Transverse colon (tissue), 4 donors: ENCODE data around the gene CTRL.

Source experiments
- EP300 ChIP-seq: sonication (generic); formaldehyde crosslinking; IDR thresholded peaks from one replicate; pipeline ENCODE4 v1.6.1; 2017; ENCODE audit warnings: antibody characterized with exemption, low read depth
- POLR2A ChIP-seq: fragments of 450-650 bp; IDR thresholded peaks from one replicate; pipeline ENCODE4 v1.6.1; 2016; ENCODE audit warnings: antibody characterized with exemption, mild to moderate bottlenecking, moderate library complexity
- POLR2AphosphoS5 ChIP-seq, 3 donors: sonication (generic); formaldehyde crosslinking; IDR thresholded peaks; one replicate each; pipeline ENCODE4 v1.6.1; 2016; ENCODE audit warnings: antibody characterized with exemption in 3 of 3
- TF ChIP-seq, protein P1 (sequence below), 5 experiments: fragments of 200-600 bp in 3 of 5; fragments of 450-650 bp in 2 of 5; sonication (generic) in 3 of 5; IDR thresholded peaks; 1 replicate in 2 of 5; 2 replicates in 3 of 5; pipeline ENCODE4 v1.5.1; 2016 to 2017; ENCODE audit warnings: antibody characterized with exemption in 5 of 5, inconsistent platforms in 3 of 5, mild to moderate bottlenecking in 2 of 5, moderate library complexity in 1 of 5

DNA sequence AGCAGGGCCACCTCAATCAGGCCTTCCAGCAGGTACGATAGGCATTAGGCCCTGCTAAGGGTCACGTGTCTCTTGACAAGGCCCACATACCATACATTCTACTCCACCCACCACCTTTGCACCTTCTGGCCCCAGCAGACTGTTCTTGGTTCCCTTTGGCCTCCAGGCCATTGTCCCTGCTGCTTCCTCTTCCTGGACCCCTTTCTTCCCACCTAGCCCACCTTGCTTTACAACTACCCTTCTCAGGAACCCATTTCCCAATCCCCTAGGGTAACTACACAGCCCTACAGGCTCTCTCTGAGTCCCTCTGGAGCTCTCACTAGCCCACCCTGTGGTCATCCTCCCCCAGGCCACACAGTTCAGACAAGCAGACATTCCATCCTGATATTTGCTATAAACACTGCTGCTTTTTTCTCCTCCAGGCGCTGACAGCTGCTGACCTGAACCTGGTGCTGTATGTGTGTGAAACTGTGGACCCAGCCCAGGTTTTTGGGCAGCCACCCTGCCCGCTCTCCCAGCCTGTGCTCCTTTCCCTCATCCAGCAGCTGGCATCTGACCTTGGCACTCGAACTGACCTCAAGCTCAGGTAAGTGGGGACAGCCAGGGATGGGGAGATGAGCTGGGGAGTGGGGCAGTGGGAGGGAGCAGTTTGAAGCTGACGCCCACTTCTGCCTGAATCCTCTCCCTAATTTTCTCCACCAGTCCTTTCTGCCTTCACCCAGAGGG, 48.4 kb downstream of the CTRL start:
- TF ChIP-seq, protein P1, sequence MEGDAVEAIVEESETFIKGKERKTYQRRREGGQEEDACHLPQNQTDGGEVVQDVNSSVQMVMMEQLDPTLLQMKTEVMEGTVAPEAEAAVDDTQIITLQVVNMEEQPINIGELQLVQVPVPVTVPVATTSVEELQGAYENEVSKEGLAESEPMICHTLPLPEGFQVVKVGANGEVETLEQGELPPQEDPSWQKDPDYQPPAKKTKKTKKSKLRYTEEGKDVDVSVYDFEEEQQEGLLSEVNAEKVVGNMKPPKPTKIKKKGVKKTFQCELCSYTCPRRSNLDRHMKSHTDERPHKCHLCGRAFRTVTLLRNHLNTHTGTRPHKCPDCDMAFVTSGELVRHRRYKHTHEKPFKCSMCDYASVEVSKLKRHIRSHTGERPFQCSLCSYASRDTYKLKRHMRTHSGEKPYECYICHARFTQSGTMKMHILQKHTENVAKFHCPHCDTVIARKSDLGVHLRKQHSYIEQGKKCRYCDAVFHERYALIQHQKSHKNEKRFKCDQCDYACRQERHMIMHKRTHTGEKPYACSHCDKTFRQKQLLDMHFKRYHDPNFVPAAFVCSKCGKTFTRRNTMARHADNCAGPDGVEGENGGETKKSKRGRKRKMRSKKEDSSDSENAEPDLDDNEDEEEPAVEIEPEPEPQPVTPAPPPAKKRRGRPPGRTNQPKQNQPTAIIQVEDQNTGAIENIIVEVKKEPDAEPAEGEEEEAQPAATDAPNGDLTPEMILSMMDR (IDR thresholded peaks at IDR 0.05), result no peak
- TF ChIP-seq POLR2A (no peak), EP300 (no peak), POLR2AphosphoS5 (IDR thresholded peaks at IDR 0.05) (no peak)
